T47D (cell line): Measurements from ENCODE around the gene CCER1.

Experiments
- DNase-seq, 2 experiments: peaks; one replicate each; pipeline versions ENCODE4 v3.0.0 to v3.0.0-alpha.2; 2011 to 2012; ENCODE audit warnings: low read depth in 1 of 2, low spot score in 1 of 2
- JUND ChIP-seq: IDR thresholded peaks from 2 replicates; pipeline ENCODE4 v1.6.1; 2012; ENCODE audit warnings: low read depth
- in situ Hi-C: cut with HindIII; loops from 2 replicates; pipeline ENCODE4 v1.10.0; 2016; ENCODE audit warnings: low sequenced_read_pairs, low pct_unique_long_range_greater_than_20kb

The CCER1 gene

GRCh38 chr12:90902596-90902995, 52.4 kb downstream of the CCER1 start:
- in situ Hi-C loops = no loop called here
- no peak for DNase-seq
- TF ChIP-seq JUND = no peak
